ENCODE data around the gene OTUD4.

GRCh38 chr4:145176641-145177432 is 3.6 kb downstream of the OTUD4 start:
- TF ChIP-seq CTCF (IDR thresholded peaks at IDR 0.05) (no peak), EZH2 (IDR thresholded peaks at IDR 0.05; ENCODE audit: borderline replicate concordance, insufficient read depth, low read depth, low read length, poor library complexity, severe bottlenecking) (no peak)
